GM18507 (cell line): ENCODE data around the gene GBGT1.

ENCODE experiments used
- DNase-seq: peaks from one replicate; pipeline ENCODE4 v3.0.0; 2011; ENCODE audit warnings: low read depth; ENCODE audit not compliant: insufficient read length; ENCODE audit errors: extremely low spot score
- FAIRE-seq: peaks from 2 replicates; lab custom pipeline; 2011; peaks lifted over from hg19 to GRCh38; lab: Jason Lieb, UNC

GBGT1 gene

GRCh38 chr9:133147412-133148198 lies 16.1 kb downstream of the GBGT1 start:
- peak; percentile 93 for FAIRE-seq
- DNase-seq, result no peak

GRCh38 chr9:133146746-133147411 lies 16.8 kb downstream of the GBGT1 start:
- DNase-seq (no peak), FAIRE-seq (no peak)

- no peak for DNase-seq
- no peak for FAIRE-seq
These were observed 18.5 kb downstream of the GBGT1 start for GRCh38 chr9:133144904-133145851.

GRCh38 chr9:133144142-133144903 lies 19.4 kb downstream of the GBGT1 start:
- FAIRE-seq, result peak; percentile 93

GRCh38 chr9:133143639-133144141 lies 20.0 kb downstream of the GBGT1 start:
- DNase-seq, result no peak
- no peak for FAIRE-seq

More at GRCh38 chr9:133144142-133144903, 19.4 kb downstream of the GBGT1 start:
- peak; percentile 71 for DNase-seq

GRCh38 chr9:133142684-133143622 lies 20.8 kb downstream of the GBGT1 start:
- DNase-seq (no peak), FAIRE-seq (no peak)

- DNase-seq (no peak), FAIRE-seq (no peak)
These were observed 21.7 kb downstream of the GBGT1 start for GRCh38 chr9:133141833-133142595.

GRCh38 chr9:133140606-133141005 lies 23.1 kb downstream of the GBGT1 start:
- FAIRE-seq (no peak), DNase-seq (no peak)

GRCh38 chr9:133140174-133140505 lies 23.6 kb downstream of the GBGT1 start:
- DNase-seq, result no peak
- FAIRE-seq, result no peak

- DNase-seq, result no peak
- no peak for FAIRE-seq
These were observed 24.2 kb downstream of the GBGT1 start for GRCh38 chr9:133139246-133140173.

- FAIRE-seq (no peak), DNase-seq (no peak)
These were observed 26.1 kb downstream of the GBGT1 start for GRCh38 chr9:133137451-133138231.

GRCh38 chr9:133135146-133135745 lies 28.5 kb downstream of the GBGT1 start:
- FAIRE-seq (no peak), DNase-seq (no peak)

- FAIRE-seq (no peak), DNase-seq (no peak)
These were observed 29.1 kb downstream of the GBGT1 start for GRCh38 chr9:133134388-133135145.

GRCh38 chr9:133133681-133134387 lies 29.9 kb downstream of the GBGT1 start:
- FAIRE-seq (peak; percentile 94), DNase-seq (peak; percentile 93)
